Liver (tissue), 9 donors: Measurements from ENCODE around the gene FBXO47. TPM values are rescaled to one million over a fixed set of nuclear protein-coding genes. Genes with fewer than 3 reads are reported as not detected.

Source experiments
- DNase-seq: peaks from one replicate; pipeline ENCODE4 v3.0.0-alpha.2; 2017; ENCODE audit warnings: low spot score
- H3K27ac ChIP-seq, 2 donors: one replicate each; pipeline ENCODE4 v1.7.0; 2013; ENCODE audit warnings: inconsistent platforms in 2 of 2, low read length in 2 of 2, control low read depth in 1 of 2, low read depth in 1 of 2, mild to moderate bottlenecking in 1 of 2
- H3K27me3 ChIP-seq, 4 donors: one replicate each; pipeline versions ENCODE4 v1.6.1 to v1.7.0; 2013; ENCODE audit warnings: low read length in 3 of 4, inconsistent platforms in 1 of 4, mild to moderate bottlenecking in 1 of 4, moderate library complexity in 1 of 4; ENCODE audit not compliant: control insufficient read depth in 4 of 4, insufficient read depth in 4 of 4
- H3K36me3 ChIP-seq, 4 donors: one replicate each; pipeline versions ENCODE4 v1.6.1 to v1.7.0; 2013; ENCODE audit warnings: low read length in 3 of 4, mild to moderate bottlenecking in 3 of 4, low read depth in 1 of 4, moderate library complexity in 1 of 4; ENCODE audit not compliant: control insufficient read depth in 4 of 4, insufficient read depth in 3 of 4
- H3K4me1 ChIP-seq, 4 donors: one replicate each; pipeline versions ENCODE4 v1.6.1 to v1.7.0; 2013; ENCODE audit warnings: low read length in 3 of 4, mild to moderate bottlenecking in 3 of 4, moderate library complexity in 1 of 4; ENCODE audit not compliant: control insufficient read depth in 4 of 4, insufficient read depth in 4 of 4
- H3K4me3 ChIP-seq, 3 donors: one replicate each; pipeline versions ENCODE4 v1.6.1 to v1.7.0; 2013; ENCODE audit warnings: low read length in 3 of 3, control low read depth in 1 of 3, low read depth in 1 of 3, mild to moderate bottlenecking in 1 of 3
- H3K9ac ChIP-seq, 2 donors: one replicate each; pipeline ENCODE4 v1.7.0; 2013; ENCODE audit warnings: low read length in 2 of 2, mild to moderate bottlenecking in 2 of 2, moderate library complexity in 2 of 2, control low read depth in 1 of 2, low read depth in 1 of 2
- H3K9me3 ChIP-seq, 4 donors: one replicate each; pipeline versions ENCODE4 v1.6.1 to v1.7.0; 2013; ENCODE audit warnings: low read length in 3 of 4; ENCODE audit not compliant: control insufficient read depth in 4 of 4
- EGR1 ChIP-seq, 2 donors: IDR thresholded peaks; 2 replicates each; pipeline ENCODE4 v1.6.1; 2016 to 2018; ENCODE audit warnings: antibody characterized with exemption in 2 of 2, low read depth in 2 of 2
- FOXA1 ChIP-seq: IDR thresholded peaks from 2 replicates; pipeline ENCODE4 v1.6.1; 2016; ENCODE audit warnings: antibody characterized with exemption
- FOXA2 ChIP-seq: IDR thresholded peaks from 2 replicates; pipeline ENCODE4 v1.6.1; 2016; ENCODE audit warnings: antibody characterized with exemption
- GABPA ChIP-seq, 2 donors: IDR thresholded peaks in 1 of 2; conservative IDR thresholded peaks in 1 of 2; 2 replicates each; pipeline ENCODE4 v1.6.1; 2016; ENCODE audit warnings: antibody characterized with exemption in 2 of 2, mild to moderate bottlenecking in 1 of 2, moderate library complexity in 1 of 2
- HNF4A ChIP-seq, 2 donors: conservative IDR thresholded peaks; 2 replicates each; pipeline ENCODE4 v1.6.1; 2016; ENCODE audit warnings: antibody characterized with exemption in 2 of 2, mild to moderate bottlenecking in 2 of 2
- HNF4G ChIP-seq: IDR thresholded peaks from 2 replicates; pipeline ENCODE4 v1.6.1; 2016; ENCODE audit warnings: antibody characterized with exemption
- JUND ChIP-seq, 2 donors: IDR thresholded peaks; 2 replicates each; pipeline ENCODE4 v1.6.1; 2016; ENCODE audit warnings: antibody characterized with exemption in 2 of 2
- NR2F2 ChIP-seq: IDR thresholded peaks from 2 replicates; pipeline ENCODE4 v1.6.1; 2016; ENCODE audit warnings: antibody characterized with exemption
- RAD21 ChIP-seq, 2 donors: IDR thresholded peaks; 2 replicates each; pipeline ENCODE4 v1.6.1; 2016; ENCODE audit warnings: antibody characterized with exemption in 2 of 2, mild to moderate bottlenecking in 2 of 2
- REST ChIP-seq: IDR thresholded peaks from 2 replicates; pipeline ENCODE4 v1.6.1; 2016; ENCODE audit warnings: antibody characterized with exemption, mild to moderate bottlenecking
- RXRA ChIP-seq, 2 donors: IDR thresholded peaks; 2 replicates each; pipeline ENCODE4 v1.6.1; 2017 to 2018; ENCODE audit warnings: antibody characterized with exemption in 2 of 2, mild to moderate bottlenecking in 1 of 2
- SP1 ChIP-seq: IDR thresholded peaks from 2 replicates; pipeline ENCODE4 v1.6.1; 2018; ENCODE audit warnings: antibody characterized with exemption, mild to moderate bottlenecking
- TAF1 ChIP-seq: conservative IDR thresholded peaks from 2 replicates; pipeline ENCODE4 v1.6.1; 2016; ENCODE audit warnings: antibody characterized with exemption, mild to moderate bottlenecking
- YY1 ChIP-seq: IDR thresholded peaks from 2 replicates; pipeline ENCODE4 v1.6.1; 2016; ENCODE audit warnings: antibody characterized with exemption, mild to moderate bottlenecking
- ZBTB33 ChIP-seq: IDR thresholded peaks from 2 replicates; pipeline ENCODE4 v1.6.1; 2016; ENCODE audit warnings: antibody characterized with exemption
- WGBS: extraction: QIAGEN DNeasy Blood & Tissue Kit; methylation state at CpG from one replicate; pipeline ENCODE4 v1.1.7; 2013; 5-methylcytosine and 5-hydroxymethylcytosine counted together
- polyA plus RNA-seq, 2 donors: library from polyadenylated mRNA; stranded (reverse) in 1 of 2; unstranded in 1 of 2; fragments of 200-250 nt in 1 of 2; fragments of >200 nt in 1 of 2; fragmentation: Nextera tagmentation in 1 of 2; extraction: Ambion mirVana in 1 of 2; gene quantifications; one replicate each; pipeline versions ENCODE4 v1.2.1 to v1.2.3, GENCODE V29; 2013 to 2015
- total RNA-seq, 2 donors: library from RNA; depleted of rRNA; stranded (reverse); fragments of >200 nt; gene quantifications; one replicate each; pipeline ENCODE4 v1.2.3, GENCODE V29; 2014
- TF ChIP-seq, protein P1 (sequence below): fragments of 150-350 bp; IDR thresholded peaks from 2 replicates; pipeline ENCODE4 v1.5.1; 2017; ENCODE audit warnings: improper control_type of control experiment, low read depth, low read length; ENCODE audit not compliant: missing input control
- TF ChIP-seq, protein P2 (sequence below): IDR thresholded peaks from 2 replicates; pipeline ENCODE4 v1.6.1; 2016; ENCODE audit warnings: antibody characterized with exemption
- TF ChIP-seq, protein P3 (sequence below): IDR thresholded peaks from 2 replicates; pipeline ENCODE4 v1.6.1; 2016; ENCODE audit warnings: antibody characterized with exemption
- donor health status: healthy.
- donor health status: healthy.
- donor health status: healthy.
- donor health status: healthy.
- donor health status: healthy.

The FBXO47 gene
- total and polyA plus RNA-seq, 4 donors = not detected

DNA sequence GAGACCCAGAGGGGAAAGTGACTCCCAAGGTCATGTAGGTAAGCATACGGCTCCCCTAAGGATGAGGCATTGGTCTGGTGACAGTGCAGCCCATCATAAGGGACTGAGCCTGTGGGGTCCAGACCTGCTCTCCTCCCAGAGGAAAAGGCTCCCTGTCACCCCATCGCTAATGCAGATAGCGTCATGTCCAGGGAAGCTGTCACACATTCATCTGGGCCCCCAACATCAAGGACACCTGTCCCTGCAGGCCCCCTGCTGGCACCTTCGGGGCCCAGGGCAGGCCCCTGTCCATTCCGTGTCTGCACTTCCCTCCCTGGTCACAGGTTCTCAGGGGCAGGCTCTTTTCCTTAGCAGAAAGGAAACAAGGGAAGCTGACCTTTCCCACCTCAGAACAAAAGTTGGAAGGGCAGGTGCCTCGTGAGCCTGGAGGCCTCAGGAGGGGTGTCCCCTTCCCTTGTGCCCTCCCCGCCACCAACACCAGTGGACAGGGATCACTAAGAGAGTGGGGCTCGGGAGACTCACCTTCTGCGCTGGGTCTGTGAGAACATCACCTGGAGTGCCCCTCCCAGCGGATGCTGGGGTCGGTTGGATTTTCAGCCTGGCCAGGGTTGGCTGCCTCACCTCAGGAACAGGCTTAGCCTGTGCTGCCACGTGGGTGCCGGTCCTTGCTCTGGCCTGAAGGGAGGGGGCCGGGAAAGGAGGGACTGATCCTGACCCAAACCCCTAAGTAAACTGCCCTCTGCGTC, 59.1 kb downstream of the FBXO47 start:
- H3K4me3 ChIP-seq = no peak overlapping the region
- H3K9me3 ChIP-seq = no peaks in the 10 kb centered on the region
- H3K4me1 ChIP-seq = peaks cover 8 to 24% (median 20%) of the 10 kb centered on the region in 4 donors
- TF ChIP-seq, protein P1, sequence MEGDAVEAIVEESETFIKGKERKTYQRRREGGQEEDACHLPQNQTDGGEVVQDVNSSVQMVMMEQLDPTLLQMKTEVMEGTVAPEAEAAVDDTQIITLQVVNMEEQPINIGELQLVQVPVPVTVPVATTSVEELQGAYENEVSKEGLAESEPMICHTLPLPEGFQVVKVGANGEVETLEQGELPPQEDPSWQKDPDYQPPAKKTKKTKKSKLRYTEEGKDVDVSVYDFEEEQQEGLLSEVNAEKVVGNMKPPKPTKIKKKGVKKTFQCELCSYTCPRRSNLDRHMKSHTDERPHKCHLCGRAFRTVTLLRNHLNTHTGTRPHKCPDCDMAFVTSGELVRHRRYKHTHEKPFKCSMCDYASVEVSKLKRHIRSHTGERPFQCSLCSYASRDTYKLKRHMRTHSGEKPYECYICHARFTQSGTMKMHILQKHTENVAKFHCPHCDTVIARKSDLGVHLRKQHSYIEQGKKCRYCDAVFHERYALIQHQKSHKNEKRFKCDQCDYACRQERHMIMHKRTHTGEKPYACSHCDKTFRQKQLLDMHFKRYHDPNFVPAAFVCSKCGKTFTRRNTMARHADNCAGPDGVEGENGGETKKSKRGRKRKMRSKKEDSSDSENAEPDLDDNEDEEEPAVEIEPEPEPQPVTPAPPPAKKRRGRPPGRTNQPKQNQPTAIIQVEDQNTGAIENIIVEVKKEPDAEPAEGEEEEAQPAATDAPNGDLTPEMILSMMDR = no peak
- no peak for TF ChIP-seq FOXA1
- TF ChIP-seq, protein P2, sequence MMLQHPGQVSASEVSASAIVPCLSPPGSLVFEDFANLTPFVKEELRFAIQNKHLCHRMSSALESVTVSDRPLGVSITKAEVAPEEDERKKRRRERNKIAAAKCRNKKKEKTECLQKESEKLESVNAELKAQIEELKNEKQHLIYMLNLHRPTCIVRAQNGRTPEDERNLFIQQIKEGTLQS = no peak
- TF ChIP-seq FOXA2 = no peak
- TF ChIP-seq GABPA (IDR thresholded peaks at IDR 0.05 in 1 of 2, conservative IDR thresholded peaks at IDR 0.05 in 1 of 2) = no peak
- no peak for TF ChIP-seq TAF1
- no peak for TF ChIP-seq RXRA (IDR thresholded peaks at IDR 0.05)
- TF ChIP-seq RAD21 (IDR thresholded peaks at IDR 0.05) = no peak
- no peak for TF ChIP-seq EGR1 (IDR thresholded peaks at IDR 0.05; ENCODE audit: low read depth in 2 of 2)
- TF ChIP-seq REST = no peak
- TF ChIP-seq HNF4G = no peak
- TF ChIP-seq NR2F2 = no peak
- no peak for TF ChIP-seq HNF4A (conservative IDR thresholded peaks at IDR 0.05)
- no peak for TF ChIP-seq ZBTB33
- TF ChIP-seq YY1 = no peak
- no peak for TF ChIP-seq JUND (IDR thresholded peaks at IDR 0.05)
- no peak for TF ChIP-seq SP1
- TF ChIP-seq, protein P3, sequence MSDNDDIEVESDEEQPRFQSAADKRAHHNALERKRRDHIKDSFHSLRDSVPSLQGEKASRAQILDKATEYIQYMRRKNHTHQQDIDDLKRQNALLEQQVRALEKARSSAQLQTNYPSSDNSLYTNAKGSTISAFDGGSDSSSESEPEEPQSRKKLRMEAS = no peak
- H3K36me3 ChIP-seq = peaks cover 4 to 9% (median 5%) of the 10 kb centered on the region in 4 donors
- peak overlapping the region in 1 of 2 donors; percentile 28 for H3K27ac ChIP-seq
- H3K27me3 ChIP-seq = no peaks in the 10 kb centered on the region
- H3K9ac ChIP-seq = no peak overlapping the region
- DNase-seq = no peak
- 79% methylated on average over 15 of the region's 15 CpGs for WGBS
